Mucosa of descending colon (tissue), 3 donors: ENCODE data around the gene REST. TPM values are rescaled to one million over a fixed set of nuclear protein-coding genes. Genes with fewer than 3 reads are reported as not detected.

Experiments
- ATAC-seq: fragments of 200-7000 bp; cut with Tn5 transposase; one replicate; pipeline ENCODE4 v1.9.1; 2020; ENCODE audit warnings: mild to moderate bottlenecking, moderate library complexity
- DNase-seq, 3 donors: peaks; one replicate each; pipeline ENCODE4 v3.0.0-alpha.2; 2020
- H3K36me3 ChIP-seq: fragments of 200-600 bp; one replicate; pipeline ENCODE4 v1.8.0; 2021; ENCODE audit warnings: low read depth, mild to moderate bottlenecking
- H3K4me1 ChIP-seq: fragments of 200-600 bp; one replicate; pipeline ENCODE4 v1.8.0; 2021; ENCODE audit warnings: low read depth, mild to moderate bottlenecking
- H3K4me3 ChIP-seq: fragments of 200-600 bp; one replicate; pipeline ENCODE4 v1.8.0; 2021; ENCODE audit warnings: mild to moderate bottlenecking
- H3K9me3 ChIP-seq: fragments of 200-600 bp; one replicate; pipeline ENCODE4 v1.8.0; 2021; ENCODE audit warnings: mild to moderate bottlenecking
- CTCF ChIP-seq: fragments of 200-600 bp; IDR thresholded peaks from one replicate; pipeline ENCODE4 v1.8.0; 2022; ENCODE audit warnings: antibody characterized with exemption, mild to moderate bottlenecking
- intact Hi-C, 2 donors: fragments of 100-400 bp; cut with DNase I in 1 of 2; cut with micrococcal nuclease in 1 of 2; formaldehyde crosslinking; loops; one replicate each; pipeline versions ENCODE4 v1.11.0 to v1.11.1; 2022; cut with DNase I, micrococcal nuclease
- total RNA-seq, 3 donors: library from RNA; stranded (reverse); fragmentation: NEBNext Ultra II Directional in 2 of 3; extraction: Animal tissue kit (Norgen Biotek cat#: 25700) in 2 of 3; gene quantifications; one replicate each; pipeline versions ENCODE4 v1.2.1 to v1.2.4, GENCODE V29; 2021 to 2023
- donor health status: DM: no; HTN: no; CAD: no; lungs with moderate emphysema.
- donor health status: DM: no; HTN: no; CAD: no.
- donor health status: DM: no; HTN: yes; CAD: no.

REST gene
- total RNA-seq, 3 donors from 2014 or later: 26.8 to 37.6 (median 28.4) TPM

GRCh38 chr4:56995525-56995924 is 87.8 kb downstream of the REST start:
- Histone ChIP-seq H3K4me3 (no peak overlapping the region), H3K9me3 (no peaks in the 10 kb centered on the region), H3K36me3 (peaks cover 3% of the 10 kb centered on the region), H3K4me1 (no peaks in the 10 kb centered on the region)
- TF ChIP-seq CTCF: no peak
- ATAC-seq (peak; percentile 45), DNase-seq (peak in 1 of 3 donors; percentile 37)
- intact Hi-C loops: no loop called here

DNA sequence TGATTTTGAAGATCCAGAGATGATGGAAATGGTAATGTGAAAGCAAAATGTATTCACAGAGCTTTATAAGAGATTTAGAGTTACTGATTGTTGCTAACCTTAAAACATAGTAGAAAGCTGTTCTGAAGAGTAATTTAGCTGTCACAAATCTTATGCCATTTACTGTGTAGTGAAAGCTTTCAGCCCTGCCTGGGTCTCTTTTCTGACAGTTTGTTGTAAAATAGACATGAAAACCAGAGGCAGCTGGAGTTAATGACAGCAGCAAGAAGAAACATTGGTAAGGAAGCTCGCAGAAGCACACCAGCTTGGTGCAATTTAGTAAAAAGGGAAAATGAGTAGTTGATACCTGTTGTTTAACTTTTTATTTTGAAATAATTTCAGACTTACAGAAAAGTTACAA is 92.1 kb downstream of the REST start:
- peaks cover 3% of the 10 kb centered on the region for H3K36me3 ChIP-seq
- no peaks in the 10 kb centered on the region for H3K9me3 ChIP-seq
- ATAC-seq (no peak), DNase-seq (no peak)
- intact Hi-C loops: no loop called here
- H3K4me3 ChIP-seq: no peak overlapping the region
- no peaks in the 10 kb centered on the region for H3K4me1 ChIP-seq
- TF ChIP-seq CTCF: no peak

- H3K9me3 ChIP-seq: no peaks in the 10 kb centered on the region
- TF ChIP-seq CTCF: no peak
- H3K36me3 ChIP-seq: peaks cover 10% of the 10 kb centered on the region
- no peaks in the 10 kb centered on the region for H3K4me1 ChIP-seq
- peak; percentile 67 for ATAC-seq
- peak in 1 of 3 donors; percentile 7 for DNase-seq
- intact Hi-C loops: no loop called here
- H3K4me3 ChIP-seq: no peak overlapping the region
Observed at GRCh38 chr4:57013543-57014120, 105.9 kb downstream of the REST start.

Other genes with a start within 250 kb of the REST start
- gene HOPX, start 226.6 kb upstream of the REST start, total RNA-seq: 1 to 10 TPM; 1.3 to 5.6 (median 1.9) TPM
- 1 to 10 TPM in 2 of 3 donors, not detected in 1; 1.1 to 2.7 TPM for gene SPINK2, start 86.2 kb upstream of the REST start, total RNA-seq
- gene NOA1, start 69.7 kb downstream of the REST start, total RNA-seq: 10 to 100 TPM; 21.4 to 21.8 (median 21.4) TPM
- 10 to 100 TPM; 56.7 to 78.8 (median 71.9) TPM for gene POLR2B, start 71.0 kb downstream of the REST start, total RNA-seq
- gene IGFBP7, start 202.5 kb downstream of the REST start, total RNA-seq: 100 to 1,000 TPM in 2 of 3 donors, 10 to 100 TPM in 1; 32.7 to 225 (median 116) TPM